ENCODE results near the gene PLEKHM3. TPM values are rescaled to one million over a fixed set of nuclear protein-coding genes. Genes with fewer than 3 reads are reported as not detected.

PLEKHM3 gene
- total RNA-seq = 10.6 and 13.8 TPM in 2 replicates

GRCh38 chr2:208025037-208025813, at the start of gene PLEKHM3:
Gene PLEKHM3, minus strand, starts transcription at chr2:208025527. Its CDS starts 23,888 bp downstream, at chr2:208001639.
- peak; percentile 89 for DNase-seq (ENCODE audit: low read depth)
- peak within 1 kb of the TSS; percentile 95 for H3K4me3 ChIP-seq (ENCODE audit: low read depth, low read length)
- no peak for TF ChIP-seq CTCF (IDR thresholded peaks at IDR 0.05; ENCODE audit: insufficient read depth, low read depth, low read length)

- TF ChIP-seq CTCF (IDR thresholded peaks at IDR 0.05; ENCODE audit: insufficient read depth, low read depth, low read length) = no peak
- no peak overlapping the region for H3K4me3 ChIP-seq (ENCODE audit: low read depth, low read length)
- DNase-seq (ENCODE audit: low read depth) = no peak
Measured at GRCh38 chr2:208074610-208075356, 49.5 kb upstream of the PLEKHM3 start.

GRCh38 chr2:208072250-208072892, 47.0 kb upstream of the PLEKHM3 start:
- TF ChIP-seq CTCF (IDR thresholded peaks at IDR 0.05; ENCODE audit: insufficient read depth, low read depth, low read length) = peak; percentile 44
- H3K4me3 ChIP-seq (ENCODE audit: low read depth, low read length) = no peak overlapping the region
- DNase-seq (ENCODE audit: low read depth) = peak; percentile 69

GRCh38 chr2:208069186-208069585, 43.9 kb upstream of the PLEKHM3 start:
- DNase-seq (ENCODE audit: low read depth) = no peak
- H3K4me3 ChIP-seq (ENCODE audit: low read depth, low read length) = no peak overlapping the region
- TF ChIP-seq CTCF (IDR thresholded peaks at IDR 0.05; ENCODE audit: insufficient read depth, low read depth, low read length) = no peak

- no peak for TF ChIP-seq CTCF (IDR thresholded peaks at IDR 0.05; ENCODE audit: insufficient read depth, low read depth, low read length)
- no peak overlapping the region for H3K4me3 ChIP-seq (ENCODE audit: low read depth, low read length)
- no peak for DNase-seq (ENCODE audit: low read depth)
Measured at GRCh38 chr2:208066016-208066415, 40.7 kb upstream of the PLEKHM3 start.

GRCh38 chr2:208065476-208065875, 40.1 kb upstream of the PLEKHM3 start:
- H3K4me3 ChIP-seq (ENCODE audit: low read depth, low read length) = no peak overlapping the region
- no peak for DNase-seq (ENCODE audit: low read depth)
- TF ChIP-seq CTCF (IDR thresholded peaks at IDR 0.05; ENCODE audit: insufficient read depth, low read depth, low read length) = no peak
